Osteoblast (primary cell): Measurements from ENCODE around the gene CASP7. TPM values are rescaled to one million over a fixed set of nuclear protein-coding genes. Genes with fewer than 3 reads are reported as not detected.

Source experiments
- DNase-seq: peaks from one replicate; pipeline ENCODE4 v3.0.0; 2011; ENCODE audit warnings: low spot score, mixed read lengths; ENCODE audit not compliant: insufficient read length; ENCODE audit errors: missing footprints
- H2AFZ ChIP-seq: 2 replicates; pipeline ENCODE4 v1.6.0; 2011; ENCODE audit warnings: mild to moderate bottlenecking, low read length
- H3K27ac ChIP-seq: 2 replicates; pipeline ENCODE4 v1.5.1; 2011; ENCODE audit warnings: mild to moderate bottlenecking, low read depth, low read length, moderate library complexity
- H3K27me3 ChIP-seq: 2 replicates; pipeline ENCODE4 v1.6.0; 2012; ENCODE audit warnings: mild to moderate bottlenecking, control low read depth, inconsistent platforms, low read length, moderate library complexity; ENCODE audit not compliant: insufficient read depth
- H3K36me3 ChIP-seq: 2 replicates; pipeline ENCODE4 v1.5.1; 2011; ENCODE audit warnings: mild to moderate bottlenecking, low read length, control low read depth, moderate library complexity; ENCODE audit not compliant: insufficient read depth
- H3K4me1 ChIP-seq: 2 replicates; pipeline ENCODE4 v1.5.1; 2011; ENCODE audit warnings: mild to moderate bottlenecking, low read length, control low read depth, moderate library complexity; ENCODE audit not compliant: insufficient read depth
- H3K4me2 ChIP-seq: 2 replicates; pipeline ENCODE4 v1.6.0; 2011; ENCODE audit warnings: mild to moderate bottlenecking, low read length; ENCODE audit not compliant: insufficient read depth
- H3K4me3 ChIP-seq: fragments of 200-600 bp; sonication (generic); 3 replicates; pipeline ENCODE4 v1.5.1; 2012; ENCODE audit warnings: mild to moderate bottlenecking, low read length, inconsistent platforms; ENCODE audit not compliant: insufficient read depth
- H3K79me2 ChIP-seq: 2 replicates; pipeline ENCODE4 v1.6.0; 2012; ENCODE audit warnings: mild to moderate bottlenecking, low read length, control low read depth, inconsistent platforms; ENCODE audit not compliant: insufficient read depth
- H3K9me3 ChIP-seq: 2 replicates; pipeline ENCODE4 v1.5.1; 2011; ENCODE audit warnings: low read depth, low read length, control low read depth
- H4K20me1 ChIP-seq: 2 replicates; pipeline ENCODE4 v1.6.0; 2012; ENCODE audit warnings: mild to moderate bottlenecking, low read length, control low read depth; ENCODE audit not compliant: insufficient read depth
- CTCF ChIP-seq: IDR thresholded peaks from 2 replicates; pipeline ENCODE4 v1.5.1; 2011; ENCODE audit warnings: mild to moderate bottlenecking, low read depth, low read length, moderate library complexity; ENCODE audit errors: extremely low read depth
- total RNA-seq: library from RNA; depleted of rRNA; stranded (reverse); fragments of >200 nt; gene quantifications from 2 replicates; pipeline ENCODE4 v1.2.3, GENCODE V29; 2012

The CASP7 gene
- total RNA-seq, 1 donor, result 21.7 TPM

- no peak for DNase-seq
Measured at GRCh38 chr10:113692271-113692670, 12.6 kb downstream of the CASP7 start.

GRCh38 chr10:113693348-113693747, 13.6 kb downstream of the CASP7 start:
- H3K27ac ChIP-seq, result no peak overlapping the region
- no peaks in the 10 kb centered on the region for H3K27me3 ChIP-seq
- H3K4me2 ChIP-seq, result no peak overlapping the region
- H3K4me3 ChIP-seq, result no peak overlapping the region
- H3K9me3 ChIP-seq, result peaks cover 9% of the 10 kb centered on the region
- peaks cover 5% of the 10 kb centered on the region for H3K36me3 ChIP-seq
- no peak overlapping the region for H2AFZ ChIP-seq
- no peaks in the 10 kb centered on the region for H3K4me1 ChIP-seq
- no peak for DNase-seq
- no peak for TF ChIP-seq CTCF
- peaks cover 38% of the 10 kb centered on the region for H3K79me2 ChIP-seq
- peaks cover 20% of the 10 kb centered on the region for H4K20me1 ChIP-seq

More at GRCh38 chr10:113692271-113692670, 12.6 kb downstream of the CASP7 start:
- TF ChIP-seq CTCF, result no peak
- H3K36me3 ChIP-seq, result no peaks in the 10 kb centered on the region
- H2AFZ ChIP-seq, result no peak overlapping the region
- H3K79me2 ChIP-seq, result peaks cover 41% of the 10 kb centered on the region
- no peak overlapping the region for H3K4me3 ChIP-seq
- no peak overlapping the region for H3K27ac ChIP-seq
- peaks cover 9% of the 10 kb centered on the region for H3K9me3 ChIP-seq
- H3K4me1 ChIP-seq, result no peaks in the 10 kb centered on the region
- H3K4me2 ChIP-seq, result no peak overlapping the region
- H4K20me1 ChIP-seq, result peaks cover 17% of the 10 kb centered on the region
- H3K27me3 ChIP-seq, result no peaks in the 10 kb centered on the region

- Histone ChIP-seq H3K79me2 (peaks cover 24% of the 10 kb centered on the region), H3K4me2 (no peak overlapping the region)
Measured at GRCh38 chr10:113695691-113696090, 16.0 kb downstream of the CASP7 start.

GRCh38 chr10:113697595-113697994, 17.9 kb downstream of the CASP7 start:
- Histone ChIP-seq H3K27me3 (no peaks in the 10 kb centered on the region), H3K4me2 (no peak overlapping the region), H3K4me3 (no peak overlapping the region), H2AFZ (no peak overlapping the region), H4K20me1 (peaks cover 7% of the 10 kb centered on the region), H3K36me3 (peaks cover 14% of the 10 kb centered on the region), H3K79me2 (peaks cover 10% of the 10 kb centered on the region), H3K27ac (no peak overlapping the region), H3K9me3 (peaks cover 6% of the 10 kb centered on the region), H3K4me1 (no peaks in the 10 kb centered on the region)
- no peak for DNase-seq
- TF ChIP-seq CTCF, result no peak

More at GRCh38 chr10:113695691-113696090, 16.0 kb downstream of the CASP7 start:
- no peak overlapping the region for H3K4me3 ChIP-seq
- H3K27ac ChIP-seq, result no peak overlapping the region
- no peaks in the 10 kb centered on the region for H3K4me1 ChIP-seq
- peaks cover 14% of the 10 kb centered on the region for H3K36me3 ChIP-seq
- no peaks in the 10 kb centered on the region for H3K27me3 ChIP-seq
- H3K9me3 ChIP-seq, result peaks cover 9% of the 10 kb centered on the region
- no peak for TF ChIP-seq CTCF
- H4K20me1 ChIP-seq, result peaks cover 20% of the 10 kb centered on the region
- no peak overlapping the region for H2AFZ ChIP-seq
- DNase-seq, result no peak
